HG03097 (cell line): ENCODE data around the gene CAPN12.

Experiments used
- ATAC-seq: cut with Tn5 transposase; IDR thresholded peaks from one replicate; pipeline ENCODE4 v1.9.1; 2021; ENCODE audit not compliant: unreplicated experiment, low FRiP score

CAPN12 gene

DNA sequence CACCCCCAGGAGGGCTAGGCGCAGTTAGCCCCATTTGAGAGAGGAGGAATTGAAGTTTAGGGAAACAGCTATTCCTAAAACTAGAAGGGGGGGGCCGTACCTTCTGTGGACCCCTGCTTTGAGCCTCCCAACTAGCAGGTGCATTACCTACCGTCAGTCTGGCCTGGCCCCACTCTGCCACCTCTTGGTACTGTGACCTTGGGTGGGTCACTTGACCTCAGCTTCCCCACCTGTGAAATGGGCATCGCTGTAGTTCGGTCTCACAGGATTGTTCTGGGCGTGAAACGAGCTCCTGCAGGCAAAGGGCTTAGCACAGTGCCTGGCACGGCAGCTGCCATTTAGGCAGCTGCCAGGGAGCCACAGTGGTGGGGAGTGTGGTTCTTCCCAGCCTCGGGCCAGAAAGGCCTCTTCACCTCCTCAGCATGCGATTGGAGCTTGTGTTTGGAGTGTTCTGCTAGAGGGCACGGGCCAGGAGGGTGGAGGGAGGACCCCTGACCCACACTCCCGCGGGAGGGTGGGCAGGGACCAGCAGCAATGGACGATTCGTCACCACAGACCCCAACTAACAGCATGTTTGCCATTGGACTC is 32.0 kb downstream of the CAPN12 start:
- ATAC-seq, result no peak

DNA sequence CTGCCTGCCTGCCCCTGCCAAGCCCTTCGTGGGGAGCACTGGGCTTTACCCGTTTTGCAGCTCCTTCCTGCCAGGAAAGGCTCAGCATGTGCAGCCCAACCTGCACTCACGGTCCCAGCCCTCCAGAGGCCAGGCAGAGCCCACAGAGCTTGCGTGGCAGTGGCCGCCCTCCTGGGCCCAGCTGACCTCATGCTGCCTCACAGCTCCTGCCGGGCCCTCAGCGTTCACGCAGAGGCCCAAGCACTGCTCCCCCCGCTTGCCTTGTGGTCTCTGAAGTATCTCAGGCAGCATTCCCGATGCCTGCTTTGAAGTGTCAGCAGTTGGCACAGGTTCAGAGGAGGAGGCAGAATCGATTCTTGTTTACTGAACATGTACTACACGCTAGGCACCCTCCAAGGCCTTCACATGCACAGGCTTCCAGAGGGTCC is 32.5 kb downstream of the CAPN12 start:
- ATAC-seq, result no peak

DNA sequence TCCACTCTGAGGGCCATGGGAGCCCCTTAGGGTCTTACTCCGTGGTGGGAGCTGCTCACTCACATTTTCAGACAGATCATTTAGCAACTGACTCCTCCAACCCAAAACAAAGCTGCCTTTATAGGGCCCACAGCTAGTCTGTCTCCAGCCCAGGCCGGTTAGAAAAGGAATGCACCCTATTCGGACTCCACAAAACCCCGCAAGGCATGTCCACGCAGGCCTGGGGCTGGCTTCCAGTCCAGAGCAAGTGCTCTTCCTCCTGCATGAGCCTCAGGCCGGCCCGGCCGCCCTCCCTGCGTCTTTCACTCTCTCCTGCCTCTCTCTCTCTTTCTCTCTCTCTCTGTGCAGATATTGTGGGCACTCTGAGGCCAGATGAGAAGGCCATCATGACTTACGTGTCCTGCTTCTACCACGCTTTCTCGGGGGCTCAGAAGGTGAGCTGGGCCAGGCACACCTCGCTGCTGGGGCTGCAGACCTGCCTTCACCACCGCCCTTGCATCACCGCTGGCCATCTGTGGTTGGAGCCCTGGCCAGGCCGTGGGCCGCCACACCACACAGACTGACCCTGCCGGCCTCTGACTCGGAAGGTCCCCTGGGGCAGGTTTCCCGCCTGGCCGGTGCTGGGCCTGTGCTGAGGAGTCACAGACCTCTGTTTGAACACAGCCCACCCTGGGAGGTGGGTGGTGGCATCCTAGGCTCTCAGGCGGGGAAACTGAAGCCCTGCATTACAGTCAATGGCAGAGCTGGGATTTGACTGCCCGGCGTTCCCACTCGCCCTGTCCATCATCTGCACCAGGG is 33.1 kb downstream of the CAPN12 start:
- ATAC-seq, result no peak

DNA sequence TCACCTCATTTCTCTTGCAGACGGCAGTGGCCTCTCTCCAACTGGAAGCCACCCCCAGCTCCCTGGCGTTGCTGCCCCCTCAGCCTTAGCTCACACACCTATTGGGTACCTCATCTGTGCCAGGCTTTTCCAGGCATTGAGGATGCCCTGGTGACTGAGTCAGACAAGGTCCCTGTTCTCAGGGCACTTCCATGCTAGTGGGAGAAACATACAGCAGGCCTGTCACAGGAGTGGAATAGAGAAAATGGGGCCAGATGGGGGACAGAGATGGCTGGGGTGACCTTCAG is 33.9 kb downstream of the CAPN12 start:
- ATAC-seq, result no peak

DNA sequence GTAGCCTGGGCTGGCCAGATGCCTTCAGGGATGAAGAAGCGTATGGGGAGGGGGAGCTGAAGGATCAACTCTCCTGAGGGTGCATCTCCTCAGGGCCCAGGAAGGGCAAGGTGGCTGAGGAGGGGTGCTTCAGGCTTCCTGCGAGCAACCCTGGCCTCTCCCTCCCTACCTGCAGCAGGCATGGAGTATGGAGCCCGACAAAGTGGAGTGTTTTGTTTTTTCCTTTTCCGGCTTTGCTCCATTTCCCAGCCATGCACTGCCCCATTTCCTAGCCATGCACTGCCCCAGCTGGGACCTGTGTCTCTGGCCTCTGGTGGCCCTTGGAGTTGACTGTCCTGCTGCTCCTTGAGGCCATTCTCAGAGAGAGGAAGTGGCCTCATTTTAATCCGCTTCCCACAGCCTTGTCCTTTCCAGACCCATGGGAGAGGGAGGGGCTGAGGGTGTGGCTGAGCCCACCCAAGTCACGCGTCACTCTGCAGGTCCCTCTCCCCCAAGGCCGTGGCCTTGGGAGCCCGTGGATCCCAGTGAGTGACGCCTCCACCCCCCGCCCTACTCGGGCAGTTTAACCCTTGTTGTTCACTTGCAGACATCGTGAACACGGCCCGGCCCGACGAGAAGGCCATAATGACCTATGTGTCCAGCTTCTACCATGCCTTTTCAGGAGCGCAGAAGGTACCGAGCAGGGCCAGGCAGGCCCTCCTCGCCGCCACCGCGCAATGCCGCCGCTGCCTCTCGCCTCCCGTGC is 34.4 kb downstream of the CAPN12 start:
- no peak for ATAC-seq

DNA sequence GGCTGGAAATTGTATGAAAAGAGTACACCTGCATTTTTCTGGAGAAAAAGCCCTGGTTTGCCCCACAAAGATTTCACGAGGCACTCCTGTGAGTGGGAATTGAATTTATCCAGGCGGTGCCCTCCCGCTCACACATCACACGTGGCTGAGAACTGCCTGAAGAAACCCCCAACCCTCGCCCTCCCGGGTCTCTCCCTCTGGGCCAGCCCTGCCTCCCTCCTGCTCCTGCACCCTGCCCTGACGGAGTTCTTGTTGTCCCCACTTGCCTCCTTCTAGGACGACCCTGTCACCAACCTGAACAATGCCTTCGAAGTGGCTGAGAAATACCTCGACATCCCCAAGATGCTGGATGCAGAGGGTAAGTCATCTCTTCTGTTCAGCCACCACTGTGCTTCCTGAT is 35.2 kb downstream of the CAPN12 start:
- no peak for ATAC-seq

DNA sequence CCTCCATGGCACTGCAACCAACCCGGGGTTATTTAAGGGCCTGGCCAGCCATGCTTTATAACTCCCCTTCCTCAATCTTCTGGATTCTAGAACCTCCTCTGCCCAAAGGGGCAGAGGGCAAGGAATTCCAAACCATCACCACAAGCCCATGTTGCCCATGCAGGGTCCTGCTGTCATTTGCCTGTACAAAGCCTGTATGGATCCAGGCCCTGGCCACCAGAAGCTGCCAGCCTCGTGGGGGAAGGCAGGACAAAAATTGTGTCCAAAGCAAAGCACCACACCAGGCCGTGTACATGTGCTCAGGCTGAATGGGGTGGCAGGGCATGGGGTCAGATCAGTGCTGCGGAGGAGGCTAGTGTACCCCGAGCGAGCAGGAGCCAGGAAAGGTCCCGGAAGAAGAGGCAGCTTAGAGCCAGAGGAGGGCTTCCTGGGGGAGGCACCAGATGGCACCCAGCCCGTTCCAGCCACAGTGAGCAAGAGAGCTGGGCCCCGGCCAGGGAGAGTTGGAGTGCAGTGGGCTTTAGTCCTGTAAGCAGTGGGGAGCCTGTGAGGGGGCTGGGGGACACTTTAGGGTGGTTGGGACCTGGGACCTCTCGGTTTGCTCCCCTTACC is 35.8 kb downstream of the CAPN12 start:
- no peak for ATAC-seq

DNA sequence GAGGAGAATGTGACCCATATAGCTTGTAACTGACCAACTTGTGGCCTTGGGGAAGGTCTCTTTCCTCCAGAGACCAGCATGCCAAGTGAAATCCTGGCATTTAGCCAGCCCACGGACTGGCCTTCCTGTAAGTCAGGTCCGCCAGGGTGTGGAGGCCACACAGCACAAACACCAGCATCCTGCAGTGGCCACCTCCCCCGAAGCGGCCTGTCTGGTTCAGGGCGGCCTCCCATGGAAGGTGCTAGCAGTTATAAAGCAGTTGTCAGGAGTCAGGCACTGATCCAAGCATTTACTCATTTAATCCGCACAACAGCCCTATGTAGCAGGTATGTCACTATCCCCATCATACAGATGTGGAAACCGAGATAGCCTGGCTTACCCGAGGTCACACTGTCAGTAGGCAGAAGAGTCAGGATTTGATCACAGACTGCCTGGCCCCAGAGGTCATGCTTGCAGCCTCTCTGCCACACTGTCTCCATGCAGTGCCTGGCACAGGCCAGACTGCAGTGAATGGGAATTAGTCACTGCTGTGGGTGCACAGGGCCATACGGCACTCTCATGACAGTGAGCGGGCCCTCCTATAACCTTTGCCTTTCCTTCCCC is 36.7 kb downstream of the CAPN12 start:
- ATAC-seq, result no peak

DNA sequence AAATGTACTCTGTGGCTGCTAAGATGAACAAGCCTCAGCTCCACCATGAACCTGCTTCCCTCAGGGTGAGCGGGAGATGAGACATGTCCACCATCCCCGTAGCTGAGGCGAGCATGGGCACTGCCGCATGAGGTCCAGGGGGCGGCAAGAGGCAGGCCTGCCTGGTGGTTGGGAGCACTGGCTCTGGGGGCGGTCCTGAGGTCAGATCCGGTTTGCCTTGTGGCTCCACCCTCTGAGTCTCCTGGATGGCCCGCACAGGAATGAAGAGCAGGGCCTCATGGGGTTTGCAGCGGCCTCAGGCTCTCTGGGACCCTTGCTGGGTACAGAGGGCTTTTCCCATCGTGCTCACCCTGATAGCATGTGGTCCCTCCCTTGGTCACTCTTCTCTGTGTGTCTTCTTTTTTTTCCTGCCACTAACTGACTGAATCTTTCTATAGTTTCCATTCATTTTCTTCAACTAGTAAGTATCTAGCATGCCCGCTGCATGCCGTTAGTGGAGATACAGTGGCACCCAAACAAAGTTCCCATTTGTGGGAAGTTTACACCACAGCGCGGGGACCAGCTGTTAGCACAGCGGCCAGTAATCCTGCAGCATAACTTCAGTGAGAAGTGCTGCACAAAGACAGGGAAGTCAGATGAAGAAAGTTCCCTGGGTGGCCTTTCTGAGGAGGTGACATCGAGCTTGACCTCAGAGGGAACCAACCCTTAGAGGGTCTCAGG is 37.3 kb downstream of the CAPN12 start:
- ATAC-seq, result no peak

DNA sequence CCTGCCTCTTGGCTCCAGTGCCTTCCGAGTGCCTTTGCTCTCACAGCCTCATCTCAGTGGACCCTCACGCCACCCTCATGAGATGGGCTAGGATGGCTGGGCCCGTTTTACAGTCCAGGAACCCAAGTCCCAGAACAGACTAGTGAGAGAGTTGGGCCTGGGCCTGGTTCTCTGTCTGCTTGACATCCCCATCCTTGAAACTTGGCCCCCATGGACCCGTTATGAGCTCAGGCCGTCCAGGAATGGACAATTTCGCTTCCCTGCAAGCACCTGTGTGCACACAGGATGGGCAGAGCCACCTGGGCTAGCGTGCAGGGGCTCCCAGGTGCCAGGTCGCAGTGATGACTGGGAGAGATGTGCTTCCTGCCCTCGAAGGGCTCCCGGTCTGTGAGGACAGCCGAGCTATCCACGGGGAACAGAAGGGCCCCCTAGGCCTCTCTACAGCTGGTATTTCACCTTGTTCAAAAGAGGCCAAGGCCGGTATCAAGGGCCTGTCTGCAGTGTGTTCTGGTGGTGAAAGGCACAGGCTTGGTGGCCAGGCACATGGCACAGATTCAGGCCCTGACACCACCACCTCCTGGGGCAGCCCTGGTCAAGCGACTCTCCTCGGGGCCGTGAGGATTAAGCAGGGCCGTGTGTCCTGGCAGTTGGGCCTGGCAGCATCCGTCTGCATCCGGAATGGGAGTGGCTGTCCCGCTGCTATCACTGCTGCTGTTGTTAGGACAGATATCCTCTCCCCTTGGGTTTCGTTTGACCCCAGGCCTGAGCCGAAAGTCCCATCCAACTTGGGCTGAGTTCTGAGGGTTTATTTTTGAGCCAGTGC is 38.9 kb downstream of the CAPN12 start:
- no peak for ATAC-seq

DNA sequence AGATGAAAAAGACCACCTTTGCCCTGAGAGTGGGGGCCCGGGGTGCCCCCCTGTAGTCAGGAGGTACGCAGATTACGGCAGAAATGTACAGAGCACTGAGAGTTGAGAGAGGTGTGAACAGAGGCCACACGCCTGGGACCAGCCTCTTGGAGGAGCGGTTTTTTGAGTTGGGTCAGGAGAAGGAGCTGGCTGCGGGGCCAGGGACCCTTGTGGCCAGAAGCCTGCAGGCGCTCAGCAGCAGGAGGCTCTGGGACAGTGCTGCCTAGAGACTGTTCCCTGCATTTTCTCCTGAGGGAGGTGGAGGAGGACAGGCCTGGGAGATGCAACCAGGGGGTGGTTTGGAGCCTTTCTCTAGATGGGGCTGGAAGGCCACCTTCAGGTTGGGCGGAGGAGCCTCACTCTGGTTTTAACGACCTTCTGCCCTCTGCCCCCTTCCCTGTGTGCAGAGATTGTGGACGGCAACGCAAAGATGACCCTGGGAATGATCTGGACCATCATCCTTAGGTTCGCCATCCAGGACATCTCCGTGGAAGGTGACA is 39.7 kb downstream of the CAPN12 start:
- no peak for ATAC-seq

DNA sequence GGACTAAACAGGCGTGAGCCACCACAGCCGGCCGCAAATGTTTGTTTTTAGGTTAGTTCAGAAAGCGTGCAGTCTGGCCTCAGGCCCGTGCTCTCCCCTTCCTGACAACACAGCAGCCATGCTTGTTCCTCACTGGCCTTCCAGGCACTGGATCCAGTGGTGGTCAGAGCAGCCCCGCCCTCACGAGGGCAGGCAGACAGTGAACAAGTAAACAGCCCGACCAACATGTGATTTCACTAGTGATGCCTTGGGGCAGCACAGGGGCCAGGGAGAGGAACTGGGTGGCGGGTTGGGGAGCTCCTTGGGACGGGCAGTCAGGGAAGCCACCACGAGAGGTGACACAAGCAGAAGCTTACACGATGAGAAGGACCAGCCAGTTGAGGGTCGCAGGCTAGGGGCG is 40.8 kb downstream of the CAPN12 start:
- ATAC-seq, result no peak

DNA sequence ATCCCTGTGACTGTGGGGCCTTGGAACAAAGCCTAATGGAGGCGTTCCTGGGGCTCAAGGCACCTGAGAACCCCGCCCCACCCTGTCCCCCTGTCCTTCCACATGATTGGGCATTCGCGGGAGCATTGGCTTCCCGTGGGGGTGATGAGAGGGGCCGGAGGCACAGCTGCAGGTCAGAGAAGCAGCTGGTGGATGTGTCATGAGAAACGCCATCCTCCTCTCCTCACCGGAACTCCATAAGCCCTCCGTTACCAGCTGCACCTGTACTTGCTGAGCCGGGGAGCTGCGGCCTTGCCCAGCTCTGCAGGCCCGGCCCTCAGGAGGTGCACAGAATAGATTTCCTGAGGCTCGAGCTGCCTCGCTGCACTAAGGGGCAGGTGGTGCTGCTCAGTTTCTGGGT is 42.0 kb downstream of the CAPN12 start:
- no peak for ATAC-seq

DNA sequence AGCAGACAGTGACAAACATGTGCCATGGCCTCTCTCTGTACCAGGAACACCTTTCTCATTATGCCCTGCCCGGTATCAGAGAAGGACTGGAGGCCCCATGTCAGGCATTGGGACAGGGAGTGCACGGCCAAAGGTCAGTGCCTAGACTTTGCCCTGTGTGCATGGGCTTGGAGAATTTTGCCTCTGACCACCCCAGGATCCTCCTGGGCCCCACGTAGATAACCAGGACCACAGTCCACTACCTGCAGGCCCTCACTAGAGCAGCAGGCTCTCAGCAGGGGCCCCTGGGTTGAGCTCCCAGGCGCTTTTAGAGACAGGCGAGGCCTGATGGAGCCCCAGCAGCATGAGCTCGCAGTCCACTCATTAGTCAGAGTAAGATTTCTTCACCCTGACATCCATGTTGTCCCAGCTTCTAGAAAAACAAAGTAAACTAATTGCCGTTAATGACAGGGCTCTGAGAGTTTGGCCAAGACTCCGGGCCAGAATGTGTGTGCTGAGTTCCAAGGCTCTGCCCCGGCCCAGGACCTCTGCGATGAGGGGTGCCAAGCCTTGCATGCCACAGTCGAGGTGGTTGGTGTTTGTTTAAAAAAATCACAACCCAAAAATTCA is 42.7 kb downstream of the CAPN12 start:
- ATAC-seq, result no peak

DNA sequence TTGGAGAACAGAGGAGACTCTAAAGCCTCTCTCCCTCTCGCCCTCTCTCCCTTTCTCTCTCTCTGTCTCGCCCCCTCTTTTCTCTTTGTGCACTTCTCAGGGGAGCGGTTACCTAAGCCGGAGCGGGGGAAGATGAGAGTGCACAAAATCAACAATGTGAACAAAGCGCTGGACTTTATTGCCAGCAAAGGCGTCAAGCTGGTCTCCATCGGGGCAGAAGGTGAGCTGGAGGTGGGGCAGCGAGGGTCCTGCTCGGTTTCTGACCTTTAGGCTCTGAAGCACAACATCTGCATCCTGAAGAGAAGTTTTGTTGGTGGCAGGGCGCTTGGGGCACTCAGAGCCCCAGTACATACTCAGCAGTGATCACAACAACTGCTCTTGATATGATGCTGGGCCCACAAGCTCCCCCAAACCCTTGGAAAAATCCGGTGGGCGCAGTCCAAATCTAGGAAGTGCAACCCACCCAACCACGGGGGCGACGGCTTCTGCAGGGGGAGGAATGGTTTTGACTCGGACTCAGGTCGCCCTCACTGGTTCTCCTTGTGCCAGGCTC is 43.3 kb downstream of the CAPN12 start:
- no peak for ATAC-seq

DNA sequence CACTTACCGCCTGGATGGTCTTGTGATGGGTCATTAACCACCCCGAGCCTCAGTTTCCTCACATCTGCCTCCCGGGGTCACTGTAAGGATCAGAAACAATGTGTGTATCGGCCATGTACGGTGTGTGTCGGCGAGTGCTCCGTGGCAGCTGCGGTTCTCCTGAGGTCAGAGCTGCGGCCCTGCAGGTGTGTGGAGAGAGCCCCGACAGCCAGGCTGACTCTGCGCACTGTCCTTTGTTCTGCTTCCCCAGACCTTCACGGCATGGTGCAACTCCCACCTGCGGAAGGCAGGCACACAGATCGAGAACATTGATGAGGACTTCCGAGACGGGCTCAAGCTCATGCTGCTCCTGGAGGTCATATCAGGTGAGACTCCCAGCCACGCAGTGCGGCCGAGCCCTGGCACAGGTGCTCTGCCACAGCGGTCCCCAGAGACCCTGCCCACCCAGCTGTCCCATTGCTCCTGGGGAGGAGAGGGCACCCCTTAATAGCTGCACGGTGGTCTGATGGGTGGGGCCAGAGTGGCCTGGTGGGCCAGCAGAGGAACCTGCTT is 43.8 kb downstream of the CAPN12 start:
- no peak for ATAC-seq

DNA sequence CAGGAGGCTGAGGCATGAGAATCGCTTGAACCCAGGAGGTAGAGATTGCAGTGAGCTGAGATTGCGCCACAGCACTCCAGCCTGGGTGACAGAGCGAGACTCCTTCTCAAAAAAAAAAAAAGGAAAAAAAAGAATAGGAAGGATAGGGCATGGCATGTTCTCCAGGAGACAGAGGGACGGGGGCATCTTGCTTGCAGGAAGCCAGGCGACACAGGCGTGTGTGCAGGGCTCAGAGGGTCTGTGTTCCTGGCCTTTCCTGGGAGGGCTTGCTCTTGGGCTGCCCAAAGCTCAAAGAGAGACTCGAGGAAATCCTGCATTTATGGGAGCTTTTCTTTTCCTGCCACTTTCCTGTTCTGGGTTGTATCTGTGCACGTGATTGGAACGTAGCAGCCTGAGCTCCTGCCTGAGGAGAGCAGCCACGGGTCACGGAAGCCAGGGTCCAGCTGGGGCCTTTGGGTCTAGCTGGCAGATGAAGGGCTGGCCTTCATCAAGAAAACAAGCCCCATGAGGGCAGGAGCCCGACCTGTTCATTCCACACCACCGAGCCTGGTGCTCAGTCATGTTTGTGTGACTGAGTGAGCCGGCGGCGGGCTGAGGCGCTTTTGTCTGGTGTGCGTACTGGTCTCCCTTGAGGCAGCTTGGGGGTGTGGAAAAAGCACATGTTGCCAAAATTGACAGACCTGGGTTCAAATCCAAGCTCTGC is 44.5 kb downstream of the CAPN12 start:
- no peak for ATAC-seq

DNA sequence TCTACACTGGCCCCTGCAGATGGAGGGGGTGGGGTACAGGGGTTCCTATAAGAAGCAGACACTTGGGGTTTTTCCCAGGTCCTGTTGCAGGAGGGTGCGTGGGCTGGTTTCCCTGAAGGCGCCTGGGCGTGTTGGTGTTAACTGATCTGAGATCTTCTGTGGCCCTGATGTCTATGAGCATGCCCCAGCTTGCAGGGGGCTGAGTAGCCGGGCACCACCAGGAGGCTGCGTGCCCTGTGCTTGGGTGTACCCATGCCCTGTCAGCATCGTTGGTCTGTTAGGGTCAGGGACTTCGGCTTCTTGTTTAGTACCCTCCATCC is 45.3 kb downstream of the CAPN12 start:
- ATAC-seq, result no peak
